HG02938 (cell line): ENCODE results near the gene GAS7.

ENCODE experiments used
- ATAC-seq: cut with Tn5 transposase; IDR thresholded peaks from one replicate; pipeline ENCODE4 v1.9.1; 2021; ENCODE audit warnings: mild to moderate bottlenecking, moderate library complexity; ENCODE audit not compliant: unreplicated experiment

GAS7 gene

GRCh38 chr17:10136258-10136981, 62.0 kb downstream of the GAS7 start:
- ATAC-seq, result no peak

GRCh38 chr17:10135539-10136257, 62.7 kb downstream of the GAS7 start:
- no peak for ATAC-seq

GRCh38 chr17:10130677-10131076, 67.7 kb downstream of the GAS7 start:
- no peak for ATAC-seq

GRCh38 chr17:10130263-10130662, 68.1 kb downstream of the GAS7 start:
- no peak for ATAC-seq

GRCh38 chr17:10127819-10128425, 70.5 kb downstream of the GAS7 start:
- ATAC-seq, result no peak

- ATAC-seq, result no peak
These were observed 71.5 kb downstream of the GAS7 start for GRCh38 chr17:10126616-10127501.

GRCh38 chr17:10126276-10126615, 72.2 kb downstream of the GAS7 start:
- ATAC-seq, result no peak

- no peak for ATAC-seq
These were observed 72.7 kb downstream of the GAS7 start for GRCh38 chr17:10125531-10126275.

- ATAC-seq, result no peak
These were observed 75.3 kb downstream of the GAS7 start for GRCh38 chr17:10123093-10123492.

- ATAC-seq, result no peak
These were observed 76.3 kb downstream of the GAS7 start for GRCh38 chr17:10121971-10122707.

GRCh38 chr17:10120749-10121148, 77.7 kb downstream of the GAS7 start:
- no peak for ATAC-seq

GRCh38 chr17:10120109-10120485, 78.3 kb downstream of the GAS7 start:
- ATAC-seq, result no peak

- no peak for ATAC-seq
These were observed 79.0 kb downstream of the GAS7 start for GRCh38 chr17:10119203-10120108.

GRCh38 chr17:10118788-10119130, 79.6 kb downstream of the GAS7 start:
- no peak for ATAC-seq

GRCh38 chr17:10117581-10118001, 80.8 kb downstream of the GAS7 start:
- ATAC-seq, result no peak

GRCh38 chr17:10116753-10117420, 81.5 kb downstream of the GAS7 start:
- no peak for ATAC-seq

- ATAC-seq, result no peak
These were observed 82.1 kb downstream of the GAS7 start for GRCh38 chr17:10116267-10116666.

- no peak for ATAC-seq
These were observed 82.9 kb downstream of the GAS7 start for GRCh38 chr17:10115536-10115932.
